Muscle of leg (tissue), 11 donors: ENCODE data around the gene CD248. TPM values are rescaled to one million over a fixed set of nuclear protein-coding genes. Genes with fewer than 3 reads are reported as not detected.
A peak's percentile ranks its signal among the peaks of the same experiment; 100 is the strongest.

Source experiments
- DNase-seq: peaks from one replicate; pipeline ENCODE4 v3.0.0; 2013
- H3K27ac ChIP-seq: one replicate; pipeline ENCODE4 v1.5.1; 2013; ENCODE audit warnings: mild to moderate bottlenecking, low read length, control low read depth
- H3K27me3 ChIP-seq: one replicate; pipeline ENCODE4 v1.6.1; 2013; ENCODE audit warnings: low read length; ENCODE audit not compliant: control insufficient read depth, insufficient read depth
- H3K36me3 ChIP-seq: one replicate; pipeline ENCODE4 v1.6.1; 2013; ENCODE audit warnings: low read length; ENCODE audit not compliant: control insufficient read depth, insufficient read depth
- H3K4me1 ChIP-seq: one replicate; pipeline ENCODE4 v1.6.1; 2013; ENCODE audit warnings: low read length; ENCODE audit not compliant: control insufficient read depth, insufficient read depth
- H3K4me3 ChIP-seq: one replicate; pipeline ENCODE4 v1.5.1; 2013; ENCODE audit warnings: low read length, control low read depth
- H3K9me3 ChIP-seq: replicated peaks from 2 replicates; pipeline ENCODE4 v1.6.1; 2013; ENCODE audit warnings: low read depth, low read length; ENCODE audit not compliant: control insufficient read depth
- WGBS: methylation state at CpG from one replicate; pipeline ENCODE4 v1.1.5; 2013; ENCODE audit warnings: missing lambda C conversion rate; ENCODE audit not compliant: insufficient coverage; 5-methylcytosine and 5-hydroxymethylcytosine counted together
- polyA plus RNA-seq, 8 donors: library from polyadenylated mRNA; unstranded; fragments of 120-200 nt; gene quantifications; one replicate each; pipeline versions ENCODE4 v1.2.1 to v1.2.3, GENCODE V29; 2013; ENCODE audit warnings: inconsistent platforms in 1 of 8, low replicate concordance in 1 of 8; ENCODE audit not compliant: insufficient read length in 8 of 8, insufficient read depth in 1 of 8
- total RNA-seq: library from RNA; stranded (reverse); fragments of 120-200 nt; gene quantifications from one replicate; pipeline ENCODE4 v1.2.4, GENCODE V29; 2013

The CD248 gene
- total and polyA plus RNA-seq, 9 donors = 24.5 to 134 (median 97.4) TPM

DNA sequence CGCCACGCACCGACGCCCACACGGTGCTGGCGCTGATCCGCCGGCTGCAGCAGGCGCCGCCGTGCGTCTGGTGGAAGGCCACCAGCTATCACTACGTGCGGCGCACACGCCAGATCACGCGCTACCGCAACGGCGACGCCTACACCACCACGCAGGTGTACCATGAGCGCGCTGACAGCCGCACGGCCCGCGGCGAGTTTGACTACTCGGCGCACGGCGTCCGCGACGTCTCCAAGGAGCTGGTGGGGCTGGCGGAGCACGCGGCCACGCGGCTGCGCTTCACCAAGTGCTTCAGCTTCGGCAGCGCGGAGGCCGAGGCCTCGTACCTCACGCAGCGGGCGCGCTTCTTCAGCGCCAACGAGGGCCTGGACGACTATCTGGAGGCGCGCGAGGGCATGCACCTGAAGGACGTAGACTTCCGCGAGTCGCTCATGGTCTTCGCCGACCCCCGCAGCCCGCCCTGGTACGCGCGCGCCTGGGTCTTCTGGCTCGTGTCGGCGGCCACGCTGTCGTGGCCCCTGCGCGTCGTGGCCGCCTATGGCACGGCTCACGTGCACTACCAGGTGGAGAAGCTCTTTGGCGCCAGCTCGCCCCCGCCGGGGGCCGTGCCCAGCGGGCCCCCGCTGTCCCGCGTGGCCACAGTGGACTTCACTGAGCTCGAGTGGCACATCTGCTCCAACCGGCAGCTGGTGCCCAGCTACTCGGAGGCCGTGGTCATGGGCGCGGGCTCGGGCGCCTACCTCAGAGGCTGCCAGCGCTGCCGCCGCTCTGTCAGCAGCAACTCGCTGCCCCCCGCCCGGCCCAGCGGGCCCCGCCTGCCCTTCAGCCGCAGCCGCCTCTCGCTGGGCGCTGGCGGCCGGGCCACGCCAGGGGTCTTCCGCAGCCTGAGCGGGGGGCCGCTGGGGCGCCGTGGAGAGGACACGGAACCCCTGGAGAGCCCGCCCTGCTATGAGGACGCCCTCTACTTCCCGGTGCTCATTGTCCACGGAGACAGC, 21.9 kb downstream of the CD248 start:
- WGBS = 84% methylated on average over 120 of the region's 123 CpGs
- no peaks in the 10 kb centered on the region for H3K9me3 ChIP-seq
- H3K27me3 ChIP-seq = peaks cover 40% of the 10 kb centered on the region
- no peaks in the 10 kb centered on the region for H3K36me3 ChIP-seq
- no peak overlapping the region for H3K27ac ChIP-seq
- H3K4me1 ChIP-seq = peaks cover 6% of the 10 kb centered on the region
- no peak overlapping the region for H3K4me3 ChIP-seq
- no peak for DNase-seq

DNA sequence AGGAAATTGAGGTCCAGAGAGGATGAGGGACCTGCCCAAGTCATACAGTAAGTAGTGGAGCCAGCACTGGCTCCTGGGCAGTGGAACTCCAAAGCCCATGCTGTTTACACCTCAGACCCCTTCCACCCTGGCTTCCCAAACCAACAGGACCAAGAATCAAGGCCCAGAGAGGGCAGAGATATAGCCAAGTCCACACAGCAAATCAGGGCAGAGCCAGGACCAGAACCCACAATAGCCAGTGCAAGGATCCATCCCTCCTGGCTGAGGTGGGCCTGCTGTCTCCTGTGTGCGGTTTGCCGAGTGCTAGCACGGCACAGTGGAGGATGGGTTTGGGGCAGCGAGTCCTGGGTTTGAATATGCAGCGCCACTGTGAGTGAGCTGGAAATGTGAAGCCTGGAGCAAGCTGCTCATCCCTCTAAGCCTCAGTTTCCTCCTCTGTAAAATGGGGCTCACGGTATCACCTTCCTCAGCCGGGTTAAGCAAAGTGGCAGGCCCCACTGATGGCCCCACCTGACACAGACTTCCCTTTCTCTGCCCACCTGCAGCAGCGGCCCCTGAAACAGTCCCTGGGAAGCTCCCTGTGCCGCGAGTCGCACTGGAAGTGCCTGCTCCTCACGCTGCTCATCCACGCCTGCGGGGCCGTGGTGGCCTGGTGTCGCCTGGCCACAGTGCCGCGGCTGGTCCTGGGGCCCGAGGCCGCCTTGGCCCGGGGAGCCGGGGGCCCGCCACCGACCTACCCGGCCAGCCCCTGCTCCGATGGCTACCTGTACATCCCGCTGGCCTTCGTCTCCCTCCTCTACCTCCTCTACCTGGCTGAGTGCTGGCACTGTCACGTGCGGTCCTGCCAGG, 22.8 kb downstream of the CD248 start:
- H3K4me3 ChIP-seq = no peak overlapping the region
- no peak for DNase-seq
- no peaks in the 10 kb centered on the region for H3K9me3 ChIP-seq
- H3K36me3 ChIP-seq = no peaks in the 10 kb centered on the region
- 82% methylated on average over 28 of the region's 30 CpGs for WGBS
- peaks cover 10% of the 10 kb centered on the region for H3K4me1 ChIP-seq
- H3K27ac ChIP-seq = no peak overlapping the region
- peaks cover 43% of the 10 kb centered on the region for H3K27me3 ChIP-seq

DNA sequence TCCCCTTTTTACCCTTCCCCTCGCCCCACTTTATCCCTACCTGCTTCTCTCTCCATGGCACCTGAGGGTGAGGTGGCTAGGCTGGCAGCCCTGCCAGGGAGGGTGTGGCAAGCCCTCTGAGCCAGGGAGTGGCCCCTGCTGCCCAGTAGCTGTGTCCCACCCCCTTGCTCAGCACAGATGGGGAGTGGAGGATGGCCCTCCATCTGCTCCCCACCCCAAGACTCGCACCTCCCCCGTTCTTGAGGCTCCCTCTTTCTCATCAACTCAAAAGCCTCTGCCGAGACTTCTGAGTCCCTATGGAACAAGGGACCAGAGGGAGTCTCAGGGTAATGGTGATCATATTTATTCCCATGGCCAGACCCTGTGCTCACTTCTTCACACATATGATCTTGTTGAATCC, 23.5 kb downstream of the CD248 start:
- Histone ChIP-seq H3K36me3 (no peaks in the 10 kb centered on the region), H3K9me3 (no peaks in the 10 kb centered on the region), H3K4me3 (no peak overlapping the region), H3K4me1 (peaks cover 11% of the 10 kb centered on the region), H3K27me3 (peaks cover 43% of the 10 kb centered on the region), H3K27ac (no peak overlapping the region)
- no CpG with 5 or more reads among the region's 4 CpGs for whole genome bisulfite sequencing
- no peak for DNase-seq

DNA sequence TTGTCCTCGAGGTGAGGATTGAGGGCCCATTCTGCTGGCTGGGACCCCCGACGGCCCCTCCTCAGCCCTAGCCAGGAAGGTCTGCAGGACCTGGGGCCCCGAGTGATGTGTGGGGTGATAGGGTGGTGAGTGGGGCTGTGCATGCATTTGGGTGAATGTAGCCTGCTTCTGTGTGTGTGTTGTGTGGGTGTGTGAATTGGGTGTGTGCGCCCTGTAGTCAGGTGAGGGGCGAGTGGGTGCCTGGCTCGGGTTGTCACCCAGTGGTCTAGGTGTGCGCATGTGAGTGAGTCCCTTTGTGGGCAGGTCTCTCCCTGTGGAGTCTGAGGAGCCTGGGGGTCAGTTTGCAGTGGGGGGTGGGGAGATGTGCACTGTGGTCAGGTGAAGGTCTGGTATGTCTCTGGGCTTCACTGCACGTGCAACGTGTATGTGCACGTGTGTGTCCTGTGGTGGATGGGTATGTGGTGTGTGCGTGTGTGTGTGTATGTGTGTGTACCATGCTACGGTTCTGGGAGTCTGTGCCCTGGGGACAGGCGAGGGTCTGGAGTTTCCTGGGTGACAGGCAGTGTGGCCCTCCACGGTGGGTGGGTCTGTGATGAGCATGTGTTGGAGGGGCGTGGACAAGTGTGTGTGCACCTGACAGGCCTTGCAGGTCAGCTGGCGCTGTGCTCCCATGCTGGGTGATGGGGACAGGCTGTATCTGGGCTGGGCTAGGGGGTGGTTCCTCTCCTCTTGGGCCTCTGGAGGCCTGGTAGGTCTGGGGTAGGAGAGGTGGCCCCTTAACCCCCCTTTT, 24.1 kb downstream of the CD248 start:
- Histone ChIP-seq H3K9me3 (no peaks in the 10 kb centered on the region), H3K36me3 (peaks cover under 1% of the 10 kb centered on the region), H3K27me3 (peaks cover 43% of the 10 kb centered on the region), H3K4me3 (no peak overlapping the region), H3K4me1 (peaks cover 18% of the 10 kb centered on the region), H3K27ac (no peak overlapping the region)
- no peak for DNase-seq
- 55% methylated on average over 14 of the region's 17 CpGs for WGBS

DNA sequence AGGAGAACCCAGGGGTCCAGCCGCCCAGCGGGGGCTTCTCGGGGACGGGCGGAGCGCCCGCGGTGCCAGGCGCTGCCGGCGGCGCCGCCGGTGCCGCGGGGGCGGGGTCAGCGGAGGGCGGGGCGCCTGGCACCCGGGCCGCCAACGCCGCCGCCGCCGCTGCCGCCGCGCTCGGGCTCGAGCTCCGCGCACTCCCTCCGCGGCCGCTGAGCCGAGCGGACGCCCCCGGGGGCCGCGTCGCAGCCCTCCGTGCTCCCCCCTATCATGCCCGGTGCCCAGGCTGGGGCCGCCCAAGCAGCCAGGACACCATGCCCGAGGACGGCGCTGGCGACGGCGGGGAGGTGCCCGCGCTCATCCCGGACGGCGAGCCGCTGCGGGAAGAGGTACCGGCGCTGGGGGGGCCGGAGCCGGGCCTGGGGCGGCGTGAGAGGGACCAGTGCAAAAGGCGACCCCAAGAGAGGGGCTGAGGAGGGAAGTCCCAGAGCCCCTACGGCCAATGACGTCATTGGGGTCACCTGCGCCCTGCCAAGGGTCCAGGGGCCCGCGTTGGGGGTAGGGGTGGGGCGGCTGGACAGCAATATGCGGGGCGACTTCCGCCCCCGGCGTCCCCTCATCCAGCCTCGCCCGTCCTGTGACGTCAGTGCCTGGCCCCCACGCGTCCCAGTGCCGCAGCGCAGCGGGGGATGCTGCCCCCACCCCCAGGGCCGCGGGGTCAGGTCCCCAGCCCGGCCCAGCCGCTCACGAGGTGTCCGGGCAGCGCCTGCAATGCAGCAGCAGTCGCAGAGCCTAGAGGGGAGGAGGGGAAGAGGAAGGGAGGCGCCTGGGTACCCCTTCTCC, 24.9 kb downstream of the CD248 start, which contains the start of gene TMEM151A:
TMEM151A (plus strand) TSS at position 189 of the 837 bp plus-strand sequence; CDS start at position 309, 120 bp downstream.
- Histone ChIP-seq H3K27ac (no peak within 1 kb of the TSS), H3K27me3 (peaks cover 40% of the 10 kb centered on the region), H3K4me3 (no peak within 1 kb of the TSS), H3K36me3 (peaks cover 8% of the 10 kb centered on the region), H3K4me1 (peaks cover 25% of the 10 kb centered on the region), H3K9me3 (no peaks in the 10 kb centered on the region)
- DNase-seq = no peak
- 1% methylated on average over 93 of the region's 95 CpGs for WGBS

DNA sequence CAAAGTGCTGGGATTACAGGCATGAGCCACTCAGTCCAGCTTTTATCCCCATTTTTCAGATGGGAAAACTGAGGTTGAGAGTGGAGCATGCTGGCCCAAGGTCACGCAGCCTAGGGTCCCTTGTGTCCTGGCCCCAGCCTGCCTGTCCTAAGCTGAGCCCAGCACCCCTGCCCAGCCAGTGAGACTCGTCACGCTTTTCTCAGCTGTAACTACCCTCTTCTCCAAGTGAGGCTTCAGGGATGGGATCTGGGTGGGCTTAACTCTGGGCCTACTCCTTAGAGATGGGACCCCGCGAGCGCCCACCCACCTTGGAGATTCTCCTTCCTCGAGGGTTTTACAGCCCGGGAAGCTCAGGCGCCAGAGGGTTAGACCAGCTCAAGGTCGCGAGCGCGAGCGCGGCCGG, 25.5 kb downstream of the CD248 start:
- H3K36me3 ChIP-seq = peaks cover 12% of the 10 kb centered on the region
- H3K4me1 ChIP-seq = peaks cover 25% of the 10 kb centered on the region
- H3K27me3 ChIP-seq = peaks cover 40% of the 10 kb centered on the region
- no peaks in the 10 kb centered on the region for H3K9me3 ChIP-seq
- no peak overlapping the region for H3K27ac ChIP-seq
- no peak for DNase-seq
- H3K4me3 ChIP-seq = no peak overlapping the region
- WGBS = 9% methylated on average over 13 of the region's 16 CpGs

DNA sequence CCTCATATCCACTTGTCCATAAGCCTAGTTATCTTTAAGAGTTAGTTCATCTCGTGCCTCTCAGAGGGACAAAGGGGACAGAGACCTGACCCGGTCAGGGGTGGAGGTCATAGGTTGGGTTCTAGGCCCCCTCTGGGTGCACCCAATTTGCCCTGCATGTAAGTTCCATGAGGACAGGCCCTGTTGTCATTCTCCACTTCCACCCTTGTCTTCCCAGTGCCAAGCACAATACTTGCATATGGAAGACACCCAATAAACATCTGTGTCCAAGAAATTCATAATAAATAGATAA, 26.6 kb downstream of the CD248 start:
- no peak overlapping the region for H3K27ac ChIP-seq
- WGBS = no CpG with 5 or more reads among the region's 2 CpGs
- DNase-seq = no peak
- H3K36me3 ChIP-seq = peaks cover 19% of the 10 kb centered on the region
- H3K27me3 ChIP-seq = peaks cover 40% of the 10 kb centered on the region
- no peak overlapping the region for H3K4me3 ChIP-seq
- H3K9me3 ChIP-seq = no peaks in the 10 kb centered on the region
- H3K4me1 ChIP-seq = peaks cover 25% of the 10 kb centered on the region

DNA sequence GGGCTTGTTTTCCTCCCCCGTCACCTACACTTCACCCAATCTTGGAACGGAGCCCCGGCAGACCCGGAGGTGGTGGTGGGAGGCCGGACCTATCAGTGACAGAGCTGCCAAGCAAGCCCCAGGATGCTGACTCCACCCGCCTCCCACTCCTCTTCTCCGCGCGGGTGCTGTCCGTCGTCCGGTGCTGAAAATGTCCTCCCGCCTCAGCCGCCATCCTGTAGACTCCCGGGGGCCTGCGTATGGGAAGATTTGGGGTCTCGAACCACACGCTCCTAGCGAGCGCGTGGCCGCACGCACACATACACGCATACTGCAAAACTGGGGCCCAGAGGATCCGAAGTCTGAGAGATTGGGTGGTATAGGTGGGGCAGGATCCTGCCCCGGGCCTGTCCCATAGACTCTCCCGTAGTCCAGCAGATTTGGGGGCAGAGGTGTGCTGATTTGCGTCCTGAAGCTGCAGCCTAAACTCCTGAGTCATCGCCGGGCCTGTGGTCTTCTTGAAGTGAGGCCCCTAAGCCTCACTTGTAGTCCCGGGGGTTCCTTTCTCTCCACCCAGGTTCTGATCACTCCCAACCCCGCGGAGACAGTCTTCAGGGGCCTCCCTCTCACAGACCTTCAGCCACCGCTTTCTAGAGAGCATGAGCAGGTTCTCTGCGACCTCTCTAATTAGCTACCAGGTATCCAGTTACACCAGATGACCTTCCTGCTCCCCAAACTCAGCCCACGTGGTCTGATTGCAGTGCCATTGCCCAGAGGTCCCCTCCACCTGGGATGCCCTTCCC, 27.1 kb downstream of the CD248 start:
- peaks cover 25% of the 10 kb centered on the region for H3K4me1 ChIP-seq
- peaks cover 25% of the 10 kb centered on the region for H3K36me3 ChIP-seq
- peak overlapping the region; percentile 62 for H3K4me3 ChIP-seq
- 27% methylated on average over 10 of the region's 36 CpGs for WGBS
- no peaks in the 10 kb centered on the region for H3K9me3 ChIP-seq
- peaks cover 40% of the 10 kb centered on the region for H3K27me3 ChIP-seq
- H3K27ac ChIP-seq = peak overlapping the region; percentile 96
- DNase-seq = peak; percentile 89
